Adrenal gland (tissue), 12 donors: ENCODE measurements around the gene TSPAN2. TPM values are rescaled to one million over a fixed set of nuclear protein-coding genes. Genes with fewer than 3 reads are reported as not detected.

Experiments
- DNase-seq, 7 donors: peaks; one replicate each; pipeline ENCODE4 v3.0.0-alpha.2; 2019 to 2020
- H3K27ac ChIP-seq, 5 donors: fragments of 200-600 bp; sonication (generic) in 4 of 5; 1 replicate in 3 of 5; 2 replicates in 2 of 5; pipeline versions ENCODE4 v1.5.1 to v1.8.0; 2016 to 2020; ENCODE audit warnings: mild to moderate bottlenecking in 1 of 5
- H3K27me3 ChIP-seq: fragments of 200-600 bp; 2 replicates; pipeline ENCODE4 v1.8.0; 2021
- H3K36me3 ChIP-seq, 2 donors: fragments of 200-600 bp; replicated peaks in 1 of 2; 1 replicate in 1 of 2; 2 replicates in 1 of 2; pipeline versions ENCODE4 v1.5.1 to v1.8.0; 2018 to 2022
- H3K4me1 ChIP-seq, 2 donors: fragments of 200-600 bp; replicated peaks in 1 of 2; 1 replicate in 1 of 2; 2 replicates in 1 of 2; pipeline versions ENCODE4 v1.5.1 to v1.8.0; 2018 to 2021
- H3K4me3 ChIP-seq, 4 donors: fragments of 200-600 bp; sonication (generic) in 3 of 4; one replicate each; pipeline ENCODE4 v1.5.1; 2016 to 2018
- H3K9me3 ChIP-seq, 3 donors: fragments of 200-600 bp; sonication (generic) in 1 of 3; replicated peaks in 1 of 3; 1 replicate in 2 of 3; 2 replicates in 1 of 3; pipeline versions ENCODE4 v1.5.1 to v1.8.0; 2016 to 2021
- POLR2A ChIP-seq, 2 donors: fragments of 450-650 bp; IDR thresholded peaks; one replicate each; pipeline ENCODE4 v1.6.1; 2017; ENCODE audit warnings: antibody characterized with exemption in 2 of 2, mild to moderate bottlenecking in 2 of 2, moderate library complexity in 1 of 2
- WGBS, 4 donors: extraction: QIAGEN DNeasy Blood & Tissue Kit in 2 of 4; methylation state at CpG; one replicate each; pipeline versions ENCODE4 v1.1.5 to v1.1.7; 2013 to 2017; 5-methylcytosine and 5-hydroxymethylcytosine counted together
- intact Hi-C, 2 donors: fragments of 100-400 bp; cut with DNase I; formaldehyde crosslinking; loops; one replicate each; pipeline versions ENCODE4 v1.14.1 to v1.15.0; 2022 to 2023
- polyA plus RNA-seq, 3 donors: library from polyadenylated mRNA; stranded (reverse); fragments of 200-250 nt in 2 of 3; fragments of 350-450 nt in 1 of 3; fragmentation: Illumina TruSeq in 1 of 3; extraction: RNeasy Lipid Tissue Mini Kit (QIAGEN cat#74804) in 1 of 3; gene quantifications; one replicate each; pipeline ENCODE4 v1.2.3, GENCODE V29; 2013 to 2014
- total RNA-seq, 9 donors: library from RNA; depleted of rRNA in 4 of 9; stranded (reverse); fragments of >200 nt in 4 of 9; fragments of 120-200 nt in 1 of 9; fragmentation: NEBNext Ultra II Directional in 1 of 9; extraction: Animal tissue kit (Norgen Biotek cat#: 25700) in 1 of 9; gene quantifications; one replicate each; pipeline versions ENCODE4 v1.1.0 to v1.2.4, GENCODE V29; 2013 to 2023
- TF ChIP-seq, protein P1 (sequence below), 6 experiments: fragments of 450-650 bp in 4 of 6; fragments of 200-600 bp in 2 of 6; sonication (generic) in 1 of 6; IDR thresholded peaks; 1 replicate in 5 of 6; 2 replicates in 1 of 6; pipeline versions ENCODE4 v1.5.1 to v1.8.0; 2016 to 2021; ENCODE audit warnings: antibody characterized with exemption in 6 of 6, mild to moderate bottlenecking in 2 of 6, moderate library complexity in 1 of 6
- donor health status: healthy with polysubstance abuse.
- donor health status: Bipolar disorder and iron deficiency.
- donor health status: DM: yes; HTN: yes; CAD: no.
- donor health status: DM: no; HTN: no; CAD: no.
- donor health status: DM: no; HTN: no; CAD: no.
- donor health status: DM: yes; HTN: yes; CAD: no.

TSPAN2 gene
- total and polyA plus RNA-seq, 12 donors = 0.28 to 1.5 (median 0.71) TPM

GRCh38 chr1:115116512-115116911 is 27.2 kb upstream of the TSPAN2 start:
- DNase-seq = no peak
- no peaks in the 10 kb centered on the region for H3K36me3 ChIP-seq
- intact Hi-C loops = no loop called here
- WGBS, 4 donors = 56 to 69% (median 59%) methylated on average over 5 of the region's 5 CpGs
- TF ChIP-seq POLR2A (IDR thresholded peaks at IDR 0.05) = no peak
- TF ChIP-seq, protein P1, sequence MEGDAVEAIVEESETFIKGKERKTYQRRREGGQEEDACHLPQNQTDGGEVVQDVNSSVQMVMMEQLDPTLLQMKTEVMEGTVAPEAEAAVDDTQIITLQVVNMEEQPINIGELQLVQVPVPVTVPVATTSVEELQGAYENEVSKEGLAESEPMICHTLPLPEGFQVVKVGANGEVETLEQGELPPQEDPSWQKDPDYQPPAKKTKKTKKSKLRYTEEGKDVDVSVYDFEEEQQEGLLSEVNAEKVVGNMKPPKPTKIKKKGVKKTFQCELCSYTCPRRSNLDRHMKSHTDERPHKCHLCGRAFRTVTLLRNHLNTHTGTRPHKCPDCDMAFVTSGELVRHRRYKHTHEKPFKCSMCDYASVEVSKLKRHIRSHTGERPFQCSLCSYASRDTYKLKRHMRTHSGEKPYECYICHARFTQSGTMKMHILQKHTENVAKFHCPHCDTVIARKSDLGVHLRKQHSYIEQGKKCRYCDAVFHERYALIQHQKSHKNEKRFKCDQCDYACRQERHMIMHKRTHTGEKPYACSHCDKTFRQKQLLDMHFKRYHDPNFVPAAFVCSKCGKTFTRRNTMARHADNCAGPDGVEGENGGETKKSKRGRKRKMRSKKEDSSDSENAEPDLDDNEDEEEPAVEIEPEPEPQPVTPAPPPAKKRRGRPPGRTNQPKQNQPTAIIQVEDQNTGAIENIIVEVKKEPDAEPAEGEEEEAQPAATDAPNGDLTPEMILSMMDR (IDR thresholded peaks at IDR 0.05) = no peak
- H3K4me3 ChIP-seq = no peak overlapping the region
- H3K27me3 ChIP-seq = no peaks in the 10 kb centered on the region
- no peaks in the 10 kb centered on the region for H3K9me3 ChIP-seq
- no peaks in the 10 kb centered on the region for H3K4me1 ChIP-seq
- H3K27ac ChIP-seq = no peak overlapping the region

- Histone ChIP-seq H3K9me3 (no peaks in the 10 kb centered on the region), H3K36me3 (no peaks in the 10 kb centered on the region), H3K27me3 (no peaks in the 10 kb centered on the region), H3K27ac (no peak overlapping the region), H3K4me3 (no peak overlapping the region), H3K4me1 (no peaks in the 10 kb centered on the region)
- no peak for DNase-seq
- intact Hi-C loops = no loop called here
- TF ChIP-seq POLR2A (IDR thresholded peaks at IDR 0.05) = no peak
- TF ChIP-seq, protein P1 (IDR thresholded peaks at IDR 0.05) = no peak
- 60 to 82% (median 74%) methylated on average over 6 of the region's 6 CpGs for WGBS, 4 donors
Measured at GRCh38 chr1:115115521-115116161, 26.3 kb upstream of the TSPAN2 start.

DNA sequence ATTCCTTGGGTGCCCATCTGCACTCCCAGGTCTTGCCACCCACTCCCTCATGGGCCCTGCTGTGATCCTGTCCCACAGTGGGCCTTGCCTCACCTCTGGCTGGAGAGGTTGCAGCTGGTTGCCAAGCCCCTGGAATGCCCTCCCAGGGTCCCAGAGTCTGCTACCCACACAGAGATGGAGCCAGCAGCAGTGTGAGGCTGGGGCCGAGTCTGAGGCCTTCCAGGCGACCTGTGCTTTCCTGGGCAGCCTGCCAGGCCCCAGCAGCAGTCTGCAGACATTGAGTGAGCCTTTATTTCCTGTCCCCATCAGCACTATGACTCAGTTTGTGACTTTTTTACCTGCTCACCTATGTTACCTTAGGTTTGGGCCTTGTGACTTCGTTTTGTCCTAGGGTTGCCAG is 25.0 kb upstream of the TSPAN2 start:
- Histone ChIP-seq H3K36me3 (no peaks in the 10 kb centered on the region), H3K27me3 (no peaks in the 10 kb centered on the region), H3K27ac (no peak overlapping the region), H3K9me3 (no peaks in the 10 kb centered on the region), H3K4me3 (no peak overlapping the region), H3K4me1 (no peaks in the 10 kb centered on the region)
- DNase-seq = no peak
- WGBS, 4 donors = 34 to 50% (median 39%) methylated on average over 1 to 3 of the region's 3 CpGs
- TF ChIP-seq, protein P1 (IDR thresholded peaks at IDR 0.05) = no peak
- TF ChIP-seq POLR2A (IDR thresholded peaks at IDR 0.05) = no peak
- intact Hi-C loops = loop anchor here (5.0 kb wide), 1 partner anchor 137 kb away; no protein-coding TSS in a partner anchor

- Histone ChIP-seq H3K27ac (no peak overlapping the region), H3K4me3 (no peak overlapping the region), H3K4me1 (no peaks in the 10 kb centered on the region), H3K27me3 (no peaks in the 10 kb centered on the region), H3K36me3 (no peaks in the 10 kb centered on the region), H3K9me3 (no peaks in the 10 kb centered on the region)
- intact Hi-C loops = loop anchor here (5.0 kb wide), 1 partner anchor 136 kb away; no protein-coding TSS in a partner anchor
- TF ChIP-seq, protein P1 (IDR thresholded peaks at IDR 0.05) = no peak
- no peak for TF ChIP-seq POLR2A (IDR thresholded peaks at IDR 0.05)
- WGBS, 4 donors = 57 to 87% (median 79%) methylated on average over 4 of the region's 4 CpGs
- no peak for DNase-seq
Measured at GRCh38 chr1:115113766-115114165, 24.5 kb upstream of the TSPAN2 start.
